ENCODE measurements around the gene CBR4. TPM values are rescaled to one million over a fixed set of nuclear protein-coding genes. Genes with fewer than 3 reads are reported as not detected.
A peak's percentile ranks its signal among the peaks of the same experiment; 100 is the strongest.

The CBR4 gene
- total RNA-seq, 2 donors from 2014 or later = 9.9 to 18.9 TPM

- Histone ChIP-seq H3K27me3 (no peaks in the 10 kb centered on the region), H3K9me3 (no peaks in the 10 kb centered on the region), H3K36me3 (no peaks in the 10 kb centered on the region), H3K4me3 (no peak overlapping the region), H3K4me1 (peaks cover 0 to 6% of the 10 kb centered on the region in 2 donors), H3K27ac (no peak overlapping the region)
- DNase-seq (ENCODE audit: low spot score) = no peak
- TF ChIP-seq CTCF (IDR thresholded peaks at IDR 0.05) = no peak
These were observed 7.9 kb upstream of the CBR4 start for GRCh38 chr4:169017971-169018370.

- Histone ChIP-seq H3K4me3 (no peak overlapping the region), H3K36me3 (no peaks in the 10 kb centered on the region), H3K4me1 (peaks cover 0 to 6% of the 10 kb centered on the region in 2 donors), H3K9me3 (no peaks in the 10 kb centered on the region), H3K27ac (peak overlapping the region; percentile 25 to 30), H3K27me3 (no peaks in the 10 kb centered on the region)
- DNase-seq (ENCODE audit: low spot score) = no peak
- TF ChIP-seq CTCF (IDR thresholded peaks at IDR 0.05) = no peak
These were observed 5.2 kb upstream of the CBR4 start for GRCh38 chr4:169015186-169015623.

GRCh38 chr4:169014586-169014985 is 4.5 kb upstream of the CBR4 start:
- H3K36me3 ChIP-seq = no peaks in the 10 kb centered on the region
- no peak for TF ChIP-seq CTCF (IDR thresholded peaks at IDR 0.05)
- peaks cover 0 to 6% of the 10 kb centered on the region in 2 donors for H3K4me1 ChIP-seq
- peak overlapping the region in 1 of 2 donors; percentile 25 for H3K27ac ChIP-seq
- H3K27me3 ChIP-seq = no peaks in the 10 kb centered on the region
- no peak for DNase-seq (ENCODE audit: low spot score)
- no peak overlapping the region for H3K4me3 ChIP-seq
- no peaks in the 10 kb centered on the region for H3K9me3 ChIP-seq

- no peak for DNase-seq (ENCODE audit: low spot score)
- H3K9me3 ChIP-seq = no peaks in the 10 kb centered on the region
- no peaks in the 10 kb centered on the region for H3K36me3 ChIP-seq
- no peaks in the 10 kb centered on the region for H3K27me3 ChIP-seq
- no peak overlapping the region for H3K4me3 ChIP-seq
- peaks cover 0 to 13% of the 10 kb centered on the region in 2 donors for H3K4me1 ChIP-seq
- H3K27ac ChIP-seq = no peak overlapping the region
- TF ChIP-seq CTCF (IDR thresholded peaks at IDR 0.05) = no peak
These were observed 3.3 kb upstream of the CBR4 start for GRCh38 chr4:169013396-169013795.

- no peak overlapping the region for H3K27ac ChIP-seq
- DNase-seq (ENCODE audit: low spot score) = no peak
- H3K4me3 ChIP-seq = no peak overlapping the region
- H3K27me3 ChIP-seq = no peaks in the 10 kb centered on the region
- H3K9me3 ChIP-seq = no peaks in the 10 kb centered on the region
- H3K4me1 ChIP-seq = peaks cover 0 to 25% of the 10 kb centered on the region in 2 donors
- H3K36me3 ChIP-seq = no peaks in the 10 kb centered on the region
- TF ChIP-seq CTCF (IDR thresholded peaks at IDR 0.05) = no peak
These were observed 2.0 kb upstream of the CBR4 start for GRCh38 chr4:169012049-169012448.
